HG02973 (cell line): ENCODE data around the gene H6PD.

Experiments used
- ATAC-seq: cut with Tn5 transposase; IDR thresholded peaks from one replicate; pipeline ENCODE4 v1.9.1; 2021; ENCODE audit warnings: moderate library complexity; ENCODE audit not compliant: unreplicated experiment

H6PD gene

GRCh38 chr1:9207086-9207485 lies 27.5 kb upstream of the H6PD start:
- no peak for ATAC-seq

- ATAC-seq: no peak
Measured at GRCh38 chr1:9207715-9208114, 26.9 kb upstream of the H6PD start.

GRCh38 chr1:9211291-9211811 lies 23.2 kb upstream of the H6PD start:
- ATAC-seq: no peak

GRCh38 chr1:9212735-9213134 lies 21.8 kb upstream of the H6PD start:
- ATAC-seq: no peak

- ATAC-seq: no peak
Measured at GRCh38 chr1:9213956-9214355, 20.6 kb upstream of the H6PD start.

- no peak for ATAC-seq
Measured at GRCh38 chr1:9218917-9219316, 15.7 kb upstream of the H6PD start.

GRCh38 chr1:9222846-9223625 lies 11.5 kb upstream of the H6PD start:
- no peak for ATAC-seq

GRCh38 chr1:9224664-9225410 lies 9.7 kb upstream of the H6PD start:
- ATAC-seq: no peak

GRCh38 chr1:9225411-9225785 lies 9.2 kb upstream of the H6PD start:
- ATAC-seq: no peak

- no peak for ATAC-seq
Measured at GRCh38 chr1:9228609-9229008, 6.0 kb upstream of the H6PD start.

GRCh38 chr1:9229549-9229948 lies 5.0 kb upstream of the H6PD start:
- ATAC-seq: no peak

GRCh38 chr1:9230869-9231533 lies 3.6 kb upstream of the H6PD start:
- no peak for ATAC-seq

GRCh38 chr1:9231648-9232332 lies 2.8 kb upstream of the H6PD start:
- no peak for ATAC-seq

GRCh38 chr1:9233241-9233941 lies 1.2 kb upstream of the H6PD start:
- ATAC-seq: no peak

GRCh38 chr1:9233942-9234222 lies 692 bp upstream of the H6PD start:
- ATAC-seq: no peak

GRCh38 chr1:9235096-9235459 lies 504 bp downstream of the H6PD start:
- ATAC-seq: peak; percentile 29

GRCh38 chr1:9235560-9235959 lies 986 bp downstream of the H6PD start:
- no peak for ATAC-seq

- ATAC-seq: no peak
Measured at GRCh38 chr1:9238134-9238533, 3.6 kb downstream of the H6PD start.

GRCh38 chr1:9238550-9238949 lies 4.0 kb downstream of the H6PD start:
- ATAC-seq: no peak

GRCh38 chr1:9239622-9240401 lies 5.2 kb downstream of the H6PD start:
- ATAC-seq: no peak
